Embryonic facial prominence (tissue), 1 donor: ENCODE data around the gene GMNC.
A peak's percentile ranks its signal among the peaks of the same experiment; 100 is the strongest.

Experiments used
- DNase-seq: peaks from one replicate; pipeline ENCODE4 v3.0.0-alpha.2; 2016; ENCODE audit errors: extremely low spot score

The GMNC gene

DNA sequence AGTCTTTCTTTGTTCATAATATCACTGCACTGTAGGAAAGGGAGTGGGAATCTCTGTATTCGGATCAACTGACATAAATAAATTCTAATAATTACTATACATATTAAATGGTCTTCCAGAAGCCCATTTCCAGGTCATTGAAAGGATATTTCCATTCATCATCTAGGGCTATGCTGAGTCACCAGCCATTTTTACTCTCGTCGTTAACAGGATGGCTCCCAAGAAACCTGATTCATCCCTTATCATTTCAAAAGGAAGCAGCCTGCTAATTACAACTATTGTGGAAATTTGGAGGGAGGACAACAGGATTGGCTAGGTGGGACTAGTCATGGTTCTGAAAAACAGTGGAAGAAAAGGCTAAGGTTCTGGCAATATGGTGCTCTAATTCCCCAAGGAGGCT lies 13.6 kb downstream of the GMNC start:
- DNase-seq = no peak

DNA sequence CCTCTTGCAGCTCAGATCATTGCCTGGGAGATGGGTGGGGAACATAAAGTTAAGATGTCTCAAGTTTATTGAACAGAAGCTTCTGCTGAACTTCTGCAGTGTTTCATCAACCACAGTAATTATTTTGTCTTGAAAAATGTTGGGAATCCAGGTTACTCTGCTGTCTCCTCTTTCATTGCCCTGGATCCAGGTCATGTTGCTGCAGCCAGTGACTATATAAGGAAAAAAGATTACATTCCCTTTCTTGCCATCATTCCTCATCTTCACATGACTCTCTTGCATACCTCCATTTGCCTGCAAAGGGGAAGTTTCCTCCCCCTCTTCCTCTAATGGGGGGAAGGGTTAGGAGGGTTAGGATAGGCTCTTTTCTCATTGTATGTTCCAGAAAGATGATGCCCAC lies 15.1 kb downstream of the GMNC start:
- DNase-seq = no peak

DNA sequence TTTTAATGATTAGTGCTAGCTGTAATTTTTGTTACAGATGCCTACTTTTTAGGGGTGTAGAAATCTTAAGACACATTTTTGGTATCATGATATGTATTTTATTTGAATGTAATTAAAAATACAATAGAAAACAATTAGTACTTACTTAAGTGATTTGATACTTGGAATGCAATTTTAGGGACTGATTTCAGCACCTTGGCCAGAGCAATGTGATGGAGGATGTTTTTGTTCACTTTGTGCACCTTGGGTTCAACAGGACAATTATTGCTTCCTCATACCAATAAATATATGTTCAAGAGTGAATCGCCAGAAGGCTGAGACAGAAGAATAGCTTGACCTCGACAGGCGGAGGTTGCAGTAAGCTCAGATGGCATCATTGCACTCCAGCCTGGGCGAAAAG lies 22.3 kb downstream of the GMNC start:
- DNase-seq = no peak

DNA sequence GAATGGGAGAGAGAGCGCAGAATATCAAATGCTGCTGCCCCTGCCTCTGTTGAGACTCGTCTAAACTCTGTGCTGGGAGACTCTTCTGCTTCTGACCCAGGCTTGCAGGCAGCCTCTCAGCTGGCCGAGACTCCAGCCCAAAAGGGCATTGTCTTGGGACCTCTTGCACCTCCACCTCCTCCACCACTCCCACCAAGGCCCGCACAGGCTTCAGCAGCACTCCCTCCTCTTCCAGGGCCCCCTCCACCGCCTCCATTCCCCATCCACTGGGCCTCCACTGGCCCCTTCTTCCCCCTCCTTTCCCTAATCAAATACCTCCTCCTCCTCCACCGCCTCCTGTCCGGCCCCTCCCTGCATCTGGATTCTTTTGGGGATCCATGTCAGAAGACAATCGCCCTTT lies 31.3 kb downstream of the GMNC start:
- no peak for DNase-seq

DNA sequence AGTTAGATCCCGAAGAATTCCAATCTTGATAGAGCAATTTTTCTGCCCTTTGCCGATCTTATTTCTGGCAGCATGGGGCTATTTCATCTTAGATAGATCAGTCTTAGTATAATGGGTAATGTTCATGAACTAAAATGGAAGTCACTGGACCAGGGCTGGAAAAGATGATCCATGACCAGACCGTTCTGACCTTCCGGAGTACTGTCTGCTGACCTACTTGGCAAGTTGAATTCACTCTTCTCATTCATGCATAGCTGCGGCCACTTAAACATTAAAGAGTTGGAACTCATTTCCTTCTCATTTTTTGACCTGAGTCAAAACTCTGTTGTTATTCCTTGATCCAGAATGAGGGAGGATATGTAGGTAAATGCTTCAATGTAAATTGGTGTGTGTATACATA lies 32.5 kb downstream of the GMNC start:
- no peak for DNase-seq

DNA sequence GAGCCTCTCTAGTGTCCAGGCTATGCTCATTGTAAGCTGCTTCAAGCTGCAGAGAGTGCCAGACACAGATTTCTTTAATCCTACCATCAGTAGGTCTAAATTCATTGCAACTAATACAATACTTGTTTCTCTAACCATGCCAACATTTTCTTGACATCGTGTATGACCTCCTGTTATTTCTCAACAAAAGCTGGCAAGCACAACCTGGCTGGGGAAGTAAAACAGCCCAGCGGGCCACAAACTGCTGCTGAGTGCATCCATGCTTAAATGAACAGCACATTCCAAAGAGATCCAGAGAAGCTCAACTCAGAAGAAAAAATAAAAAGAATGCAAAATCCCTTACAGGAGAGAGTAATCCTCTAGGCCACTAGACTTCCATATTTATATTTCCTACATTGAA lies 36.5 kb downstream of the GMNC start:
- DNase-seq = no peak

DNA sequence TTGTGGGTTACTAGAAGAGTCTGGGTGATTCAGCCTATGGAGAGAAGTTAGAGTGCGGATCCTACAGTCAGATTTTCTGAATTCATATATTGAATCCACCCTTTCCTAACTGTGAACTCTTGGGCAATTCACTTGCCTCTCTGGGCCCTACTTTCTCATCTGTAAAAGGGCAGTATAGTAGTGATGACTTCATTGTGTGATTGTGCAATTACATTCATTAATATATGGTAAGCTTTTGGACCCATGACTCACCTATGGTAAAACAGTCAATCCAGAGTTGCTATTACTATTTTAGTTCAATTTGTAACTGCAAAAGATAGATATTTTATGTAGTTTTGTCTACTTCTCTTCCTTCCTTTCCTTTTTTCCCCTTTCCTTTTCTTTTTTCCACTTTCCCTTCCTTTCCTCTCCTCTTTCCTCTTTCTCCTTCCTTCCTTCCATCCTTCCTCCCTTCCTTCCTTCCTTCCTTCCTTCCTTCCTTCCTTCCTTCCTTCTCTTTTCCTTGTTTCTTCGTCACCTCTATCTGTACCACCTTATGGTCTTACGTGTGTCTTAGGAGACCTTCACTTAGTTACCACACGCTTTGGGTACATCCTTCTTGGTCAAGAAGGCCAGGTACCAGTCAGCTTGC lies 37.0 kb downstream of the GMNC start:
- DNase-seq = no peak

DNA sequence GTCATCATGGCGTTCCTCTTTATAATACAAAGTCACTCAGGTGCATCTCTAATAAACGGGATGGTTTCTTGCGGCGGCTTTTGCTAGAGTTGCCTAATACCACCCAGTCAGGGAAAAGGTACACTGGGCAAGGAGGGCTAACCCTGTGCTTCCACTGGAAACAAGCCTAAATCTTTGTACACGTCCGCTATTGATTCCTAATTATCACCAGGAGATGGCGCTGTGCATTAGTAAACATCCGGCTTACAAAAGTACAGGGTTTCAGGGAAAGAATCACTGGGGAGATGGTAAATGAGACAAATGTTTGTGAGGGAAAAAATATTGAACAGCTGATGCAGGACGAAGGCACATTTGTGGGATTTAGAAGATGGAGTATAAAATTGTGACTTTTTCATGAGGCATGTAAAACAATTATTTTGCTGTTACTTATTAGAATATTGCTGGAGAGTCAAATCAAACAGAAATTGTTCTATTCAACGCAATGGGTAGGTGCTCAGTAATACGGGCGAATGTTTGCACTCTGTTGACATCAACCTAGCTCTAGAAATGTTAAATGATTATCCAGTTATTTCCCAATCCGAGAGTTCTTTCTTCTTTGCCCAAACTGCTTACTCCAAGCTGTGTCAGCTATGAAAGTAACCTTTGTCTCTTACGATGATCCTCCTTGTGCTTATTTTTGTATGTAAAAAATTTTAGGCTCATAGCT lies 50.6 kb downstream of the GMNC start:
- DNase-seq = peak; percentile 9

DNA sequence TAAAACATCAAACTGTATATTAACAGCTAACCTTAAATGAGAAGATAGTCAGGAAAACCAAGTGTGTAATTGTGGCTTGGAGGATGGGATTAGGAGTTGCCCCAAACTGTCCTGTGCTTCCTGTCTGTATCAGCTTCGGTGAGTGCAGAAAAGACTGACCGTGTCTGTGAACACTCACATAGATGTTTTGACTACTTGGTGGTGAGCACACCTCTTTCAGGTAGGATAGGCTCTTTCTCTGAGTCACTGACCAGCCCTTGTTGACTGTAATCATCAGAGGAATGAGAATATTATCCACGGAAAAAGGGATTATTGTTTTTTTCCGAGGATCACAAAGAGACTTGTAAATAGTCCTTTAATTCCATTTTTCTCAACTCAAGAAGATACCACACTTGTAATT lies 51.5 kb downstream of the GMNC start:
- no peak for DNase-seq

DNA sequence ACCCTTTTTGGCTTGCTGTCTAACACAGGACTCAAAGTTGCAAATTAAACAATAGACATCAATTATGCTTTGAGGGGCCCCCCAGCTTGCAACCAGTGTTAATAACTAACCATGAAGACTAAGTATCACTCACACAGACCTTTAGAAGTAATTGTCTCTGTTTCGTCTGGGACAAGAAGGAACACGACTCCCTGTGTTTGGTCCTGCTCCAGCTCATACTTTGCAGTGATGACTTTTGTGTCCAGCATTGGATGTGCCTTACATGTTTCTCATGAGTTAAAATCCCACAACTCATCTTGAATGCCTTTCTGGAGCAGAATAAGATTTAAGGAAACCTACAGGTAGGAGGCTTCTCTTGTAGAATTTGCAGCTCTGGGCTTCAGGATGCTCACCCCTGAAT lies 53.1 kb downstream of the GMNC start:
- no peak for DNase-seq

DNA sequence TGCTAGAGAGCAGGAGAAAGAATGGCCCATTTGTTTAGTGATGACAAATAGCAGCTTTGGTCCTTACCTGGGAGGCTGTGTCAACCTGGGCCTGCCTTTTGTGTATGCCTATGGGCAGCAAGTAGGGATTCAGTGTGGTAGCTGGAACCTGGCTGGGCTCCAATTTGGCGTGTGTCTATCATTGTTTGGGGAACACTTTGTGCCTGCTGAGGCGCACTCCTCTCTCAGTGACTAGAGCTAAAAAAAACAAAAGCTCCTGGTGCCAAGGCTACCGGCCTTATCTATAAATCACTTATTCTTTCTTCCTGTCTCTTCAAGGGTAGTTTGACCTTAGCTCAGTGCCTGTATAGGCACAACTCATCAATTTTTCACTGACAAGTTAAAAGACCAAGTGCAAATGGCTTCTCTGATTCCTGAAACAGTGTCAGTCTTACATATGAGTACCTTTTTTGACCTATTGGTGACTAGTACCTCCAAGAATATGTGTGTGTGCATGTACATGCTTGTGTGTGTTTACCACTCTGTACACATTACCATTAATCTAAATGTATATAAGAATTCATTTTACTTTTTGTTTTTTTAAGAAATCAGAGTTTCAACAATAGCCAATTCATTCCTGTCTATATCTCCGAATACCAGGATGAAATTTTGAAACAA lies 54.6 kb downstream of the GMNC start:
- no peak for DNase-seq
